HCT116 (cell line): ENCODE data around the gene PLB1. TPM values are rescaled to one million over a fixed set of nuclear protein-coding genes. Genes with fewer than 3 reads are reported as not detected.

ENCODE experiments used
- ATAC-seq: fragments of 200-7000 bp; cut with Tn5 transposase; 2 replicates; pipeline ENCODE4 v1.9.1; 2020; ENCODE audit warnings: mild to moderate bottlenecking, moderate library complexity
- BruUV-seq: library from RNA; stranded (reverse); fragments of 400-500 nt; replicated peaks from 2 replicates; lab custom pipeline; 2021; lab: Mats Ljungman, UMichigan
- CTCF ChIA-PET: fragments of 300-600 bp; sonication (Branson Sonifier 250); formaldehyde crosslinking; loops from one replicate; lab custom pipeline; 2021; ENCODE audit warnings: antibody characterized with exemption; lab: Charles Lee
- POLR2A ChIA-PET: fragments of 300-600, 350-600 bp; sonication (Branson Sonifier 250); formaldehyde crosslinking; loops from one replicate; lab custom pipeline; 2021; ENCODE audit warnings: antibody characterized with exemption; lab: Charles Lee
- RAD21 ChIA-PET, 2 experiments: fragments of 300-600 bp; sonication (Branson Sonifier 250); formaldehyde crosslinking; loops; one replicate each; lab custom pipeline; 2023; ENCODE audit warnings: low total read pairs in 2 of 2; ENCODE audit not compliant: uncharacterized antibody in 2 of 2, unreplicated experiment in 2 of 2, low non-redundant PET in 1 of 2; lab: Charles Lee
- DNase-seq: peaks from one replicate; pipeline ENCODE4 v3.0.0-alpha.2; 2010; ENCODE audit warnings: low read depth, low spot score
- H2AFZ ChIP-seq: fragments of 200-600 bp; shearing (Covaris generic), sonication (generic); 2 replicates; pipeline ENCODE4 v1.6.1; 2017; ENCODE audit warnings: low read depth, mixed run types, mixed read lengths, antibody characterized with exemption, low read length; ENCODE audit not compliant: poor library complexity, severe bottlenecking
- H3K27ac ChIP-seq: 2 replicates; pipeline ENCODE4 v1.5.1; 2012; ENCODE audit warnings: low read depth, low read length
- H3K27me3 ChIP-seq: fragments of 200-600 bp; sonication (generic); 2 replicates; pipeline ENCODE4 v1.6.1; 2016; ENCODE audit warnings: mixed run types, low read length, mixed read lengths; ENCODE audit not compliant: insufficient read depth
- H3K36me3 ChIP-seq, 2 experiments: fragments of 200-500 bp in 1 of 2; fragments of 200-600 bp in 1 of 2; sonication (Bioruptor generic) in 1 of 2; sonication (generic) in 1 of 2; 2 replicates each; pipeline versions ENCODE4 v1.5.1 to v1.6.1; 2014 to 2016; ENCODE audit warnings: low read length in 2 of 2, inconsistent platforms in 1 of 2, mixed read lengths in 1 of 2, mixed run types in 1 of 2; ENCODE audit not compliant: insufficient read depth in 2 of 2, control insufficient read depth in 1 of 2
- H3K4me1 ChIP-seq, 2 experiments: fragments of 200-600 bp in 1 of 2; sonication (generic) in 1 of 2; 2 replicates each; pipeline versions ENCODE4 v1.5.1 to v1.6.1; 2012 to 2017; ENCODE audit warnings: low read length in 2 of 2, inconsistent platforms in 1 of 2, mild to moderate bottlenecking in 1 of 2, mixed read lengths in 1 of 2, mixed run types in 1 of 2, moderate library complexity in 1 of 2; ENCODE audit not compliant: insufficient read depth in 2 of 2, control insufficient read depth in 1 of 2
- H3K4me2 ChIP-seq: fragments of 200-600 bp; sonication (generic); 2 replicates; pipeline ENCODE4 v1.6.1; 2017; ENCODE audit warnings: mixed run types, low read length, mixed read lengths
- H3K4me3 ChIP-seq, 2 experiments: fragments of 200-600 bp in 1 of 2; sonication (generic) in 1 of 2; replicated peaks in 1 of 2; 2 replicates each; pipeline ENCODE4 v1.5.1; 2011 to 2016; ENCODE audit warnings: low read length in 2 of 2, control low read depth in 1 of 2, low read depth in 1 of 2, mild to moderate bottlenecking in 1 of 2, mixed read lengths in 1 of 2, mixed run types in 1 of 2
- H3K79me2 ChIP-seq: fragments of 200-600 bp; sonication (generic); 2 replicates; pipeline ENCODE4 v1.6.1; 2017; ENCODE audit warnings: mild to moderate bottlenecking, mixed run types, low read length, moderate library complexity, mixed read lengths; ENCODE audit not compliant: insufficient read depth
- H3K9ac ChIP-seq: fragments of 200-600 bp; sonication (generic); 2 replicates; pipeline ENCODE4 v1.6.1; 2016; ENCODE audit warnings: low read length, mixed read lengths
- H3K9me2 ChIP-seq: fragments of 200-600 bp; sonication (generic), shearing (Covaris generic); 2 replicates; pipeline ENCODE4 v1.6.1; 2017; ENCODE audit warnings: mixed run types, mild to moderate bottlenecking, moderate library complexity; ENCODE audit not compliant: insufficient read depth
- H3K9me3 ChIP-seq, 2 experiments: fragments of 200-500 bp in 1 of 2; fragments of 200-600 bp in 1 of 2; sonication (Bioruptor generic) in 1 of 2; sonication (generic) in 1 of 2; 2 replicates each; pipeline ENCODE4 v1.6.1; 2014 to 2017; ENCODE audit warnings: low read length in 2 of 2, mixed read lengths in 2 of 2, inconsistent platforms in 1 of 2, low read depth in 1 of 2, mild to moderate bottlenecking in 1 of 2, mixed run types in 1 of 2, moderate library complexity in 1 of 2; ENCODE audit not compliant: control insufficient read depth in 1 of 2, insufficient read depth in 1 of 2
- H4K20me1 ChIP-seq: fragments of 200-600 bp; sonication (generic), shearing (Covaris generic); 2 replicates; pipeline ENCODE4 v1.6.1; 2017; ENCODE audit warnings: mixed run types, mild to moderate bottlenecking, moderate library complexity; ENCODE audit not compliant: insufficient read depth
- CBX3 ChIP-seq: IDR thresholded peaks from 2 replicates; pipeline ENCODE4 v1.6.1; 2012; ENCODE audit warnings: low read depth
- EGR1 ChIP-seq: IDR thresholded peaks from 2 replicates; pipeline ENCODE4 v1.6.1; 2012; ENCODE audit warnings: low read depth
- EZH2 ChIP-seq: fragments of 200-600 bp; sonication (generic); IDR thresholded peaks from 2 replicates; pipeline ENCODE4 v1.6.1; 2017; ENCODE audit warnings: antibody characterized with exemption, mixed run types
- YY1 ChIP-seq: IDR thresholded peaks from 2 replicates; pipeline ENCODE4 v1.6.1; 2011; ENCODE audit warnings: low read length, low read depth, moderate library complexity, mild to moderate bottlenecking; ENCODE audit not compliant: insufficient replicate concordance; ENCODE audit errors: extremely low read depth
- intact Hi-C: fragments of 100-400 bp; cut with micrococcal nuclease; formaldehyde crosslinking; loops from 2 replicates; pipeline ENCODE4 v1.10.0; 2022
- total RNA-seq: library from RNA; stranded (reverse); gene quantifications from one replicate; pipeline ENCODE4 v1.2.1, GENCODE V29; 2021; ENCODE audit not compliant: unreplicated experiment
- TF ChIP-seq, protein P1 (sequence below): IDR thresholded peaks from 2 replicates; pipeline ENCODE4 v1.6.1; 2011; ENCODE audit warnings: mild to moderate bottlenecking, low read length, moderate library complexity; ENCODE audit not compliant: insufficient replicate concordance; ENCODE audit errors: extremely low read depth
- TF ChIP-seq, protein P2 (sequence below): IDR thresholded peaks from 2 replicates; pipeline ENCODE4 v1.6.1; 2012
- TF ChIP-seq, protein P3 (sequence below): IDR thresholded peaks from 2 replicates; pipeline ENCODE4 v1.6.1; 2012; ENCODE audit warnings: low read depth

PLB1 gene
- total RNA-seq, 1 experiment from 2014 or later: 0.49 TPM

DNA sequence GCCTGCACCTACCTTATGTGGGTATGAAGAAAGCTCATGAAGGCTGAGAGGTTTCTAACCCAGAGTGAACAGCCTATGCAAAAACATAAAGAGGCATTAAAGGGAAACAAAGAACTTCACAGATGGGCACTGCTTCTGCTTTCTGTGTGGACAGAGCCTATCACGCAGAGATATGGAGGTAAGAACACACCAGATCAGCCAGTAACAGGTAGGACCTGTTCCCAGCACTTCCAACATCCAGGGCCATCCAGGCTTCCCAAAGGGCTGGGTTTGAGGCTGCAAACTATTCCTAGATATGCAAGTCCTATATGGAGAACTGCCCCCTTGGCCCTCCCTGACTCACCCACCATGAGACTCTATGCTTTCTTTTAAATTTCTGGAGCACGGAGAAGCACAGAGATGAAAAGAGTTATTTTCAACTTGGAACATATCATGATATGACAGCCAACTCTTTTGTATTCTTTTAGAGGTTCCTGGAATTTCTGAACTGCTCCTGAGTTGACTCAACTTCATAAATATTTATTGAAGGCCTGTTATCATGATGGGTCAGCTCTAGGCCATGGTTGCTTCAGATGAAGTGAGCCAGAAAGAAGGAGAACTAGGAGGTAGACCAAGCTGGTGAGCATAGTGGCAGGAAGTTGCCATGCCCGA is 178.3 kb downstream of the PLB1 start:
- no TSS peak for BruUV-seq
- no peak overlapping the region for H3K27ac ChIP-seq
- no peak overlapping the region for H3K9ac ChIP-seq
- no peak overlapping the region for H3K4me3 ChIP-seq
- no peaks in the 10 kb centered on the region for H3K4me1 ChIP-seq
- H3K9me3 ChIP-seq: no peaks in the 10 kb centered on the region
- no peaks in the 10 kb centered on the region for H3K27me3 ChIP-seq
- TF ChIP-seq, protein P1, sequence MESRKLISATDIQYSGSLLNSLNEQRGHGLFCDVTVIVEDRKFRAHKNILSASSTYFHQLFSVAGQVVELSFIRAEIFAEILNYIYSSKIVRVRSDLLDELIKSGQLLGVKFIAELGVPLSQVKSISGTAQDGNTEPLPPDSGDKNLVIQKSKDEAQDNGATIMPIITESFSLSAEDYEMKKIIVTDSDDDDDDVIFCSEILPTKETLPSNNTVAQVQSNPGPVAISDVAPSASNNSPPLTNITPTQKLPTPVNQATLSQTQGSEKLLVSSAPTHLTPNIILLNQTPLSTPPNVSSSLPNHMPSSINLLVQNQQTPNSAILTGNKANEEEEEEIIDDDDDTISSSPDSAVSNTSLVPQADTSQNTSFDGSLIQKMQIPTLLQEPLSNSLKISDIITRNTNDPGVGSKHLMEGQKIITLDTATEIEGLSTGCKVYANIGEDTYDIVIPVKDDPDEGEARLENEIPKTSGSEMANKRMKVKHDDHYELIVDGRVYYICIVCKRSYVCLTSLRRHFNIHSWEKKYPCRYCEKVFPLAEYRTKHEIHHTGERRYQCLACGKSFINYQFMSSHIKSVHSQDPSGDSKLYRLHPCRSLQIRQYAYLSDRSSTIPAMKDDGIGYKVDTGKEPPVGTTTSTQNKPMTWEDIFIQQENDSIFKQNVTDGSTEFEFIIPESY: no peak
- TF ChIP-seq CBX3 (no peak), EGR1 (no peak), EZH2 (no peak), YY1 (no peak)
- TF ChIP-seq, protein P2, sequence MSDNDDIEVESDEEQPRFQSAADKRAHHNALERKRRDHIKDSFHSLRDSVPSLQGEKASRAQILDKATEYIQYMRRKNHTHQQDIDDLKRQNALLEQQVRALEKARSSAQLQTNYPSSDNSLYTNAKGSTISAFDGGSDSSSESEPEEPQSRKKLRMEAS: no peak
- TF ChIP-seq, protein P3, sequence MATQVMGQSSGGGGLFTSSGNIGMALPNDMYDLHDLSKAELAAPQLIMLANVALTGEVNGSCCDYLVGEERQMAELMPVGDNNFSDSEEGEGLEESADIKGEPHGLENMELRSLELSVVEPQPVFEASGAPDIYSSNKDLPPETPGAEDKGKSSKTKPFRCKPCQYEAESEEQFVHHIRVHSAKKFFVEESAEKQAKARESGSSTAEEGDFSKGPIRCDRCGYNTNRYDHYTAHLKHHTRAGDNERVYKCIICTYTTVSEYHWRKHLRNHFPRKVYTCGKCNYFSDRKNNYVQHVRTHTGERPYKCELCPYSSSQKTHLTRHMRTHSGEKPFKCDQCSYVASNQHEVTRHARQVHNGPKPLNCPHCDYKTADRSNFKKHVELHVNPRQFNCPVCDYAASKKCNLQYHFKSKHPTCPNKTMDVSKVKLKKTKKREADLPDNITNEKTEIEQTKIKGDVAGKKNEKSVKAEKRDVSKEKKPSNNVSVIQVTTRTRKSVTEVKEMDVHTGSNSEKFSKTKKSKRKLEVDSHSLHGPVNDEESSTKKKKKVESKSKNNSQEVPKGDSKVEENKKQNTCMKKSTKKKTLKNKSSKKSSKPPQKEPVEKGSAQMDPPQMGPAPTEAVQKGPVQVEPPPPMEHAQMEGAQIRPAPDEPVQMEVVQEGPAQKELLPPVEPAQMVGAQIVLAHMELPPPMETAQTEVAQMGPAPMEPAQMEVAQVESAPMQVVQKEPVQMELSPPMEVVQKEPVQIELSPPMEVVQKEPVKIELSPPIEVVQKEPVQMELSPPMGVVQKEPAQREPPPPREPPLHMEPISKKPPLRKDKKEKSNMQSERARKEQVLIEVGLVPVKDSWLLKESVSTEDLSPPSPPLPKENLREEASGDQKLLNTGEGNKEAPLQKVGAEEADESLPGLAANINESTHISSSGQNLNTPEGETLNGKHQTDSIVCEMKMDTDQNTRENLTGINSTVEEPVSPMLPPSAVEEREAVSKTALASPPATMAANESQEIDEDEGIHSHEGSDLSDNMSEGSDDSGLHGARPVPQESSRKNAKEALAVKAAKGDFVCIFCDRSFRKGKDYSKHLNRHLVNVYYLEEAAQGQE: no peak
- no peak overlapping the region for H3K4me2 ChIP-seq
- ChIA-PET CTCF (no interaction called here), RAD21 (no interaction called here), POLR2A (no interaction called here)
- ATAC-seq (no peak), DNase-seq (no peak)
- H3K36me3 ChIP-seq: no peaks in the 10 kb centered on the region
- intact Hi-C loops: no loop called here
- H3K9me2 ChIP-seq: no peaks in the 10 kb centered on the region
- H2AFZ ChIP-seq: no peak overlapping the region
- H3K79me2 ChIP-seq: no peaks in the 10 kb centered on the region
- no peaks in the 10 kb centered on the region for H4K20me1 ChIP-seq
